NCI-H345 (cell line): ENCODE measurements around the gene GCLM.
"Not testable (repeated sequence)": the region's sequence is repeated elsewhere in the genome, so short reads cannot be mapped to it uniquely, and the experiment has no call there.

Experiments used
- DNase-seq: peaks from one replicate; lab custom pipeline; 2025; lab: John Stamatoyannopoulos, UW

Gene GCLM

GRCh38 chr1:93909146-93910050, at the start of gene GCLM:
Gene GCLM, minus strand, starts transcription at chr1:93909430. Its CDS starts 267 bp downstream, at chr1:93909163.
- DNase-seq = peak; percentile 93

- no peak for DNase-seq
These were observed 49.5 kb upstream of the GCLM start for GRCh38 chr1:93958726-93959100.

- DNase-seq = no peak
These were observed 48.9 kb upstream of the GCLM start for GRCh38 chr1:93958032-93958725.

GRCh38 chr1:93955765-93956164, 46.5 kb upstream of the GCLM start:
- DNase-seq = no peak

- not testable (repeated sequence) for DNase-seq
These were observed 37.9 kb upstream of the GCLM start for GRCh38 chr1:93947002-93947686.

GRCh38 chr1:93938461-93939145, 29.4 kb upstream of the GCLM start:
- DNase-seq = no peak

- no peak for DNase-seq
These were observed 28.8 kb upstream of the GCLM start for GRCh38 chr1:93937997-93938396.

GRCh38 chr1:93925206-93925605, 16.0 kb upstream of the GCLM start:
- no peak for DNase-seq

GRCh38 chr1:93919780-93920179, 10.6 kb upstream of the GCLM start:
- no peak for DNase-seq

- DNase-seq = no peak
These were observed 8.1 kb upstream of the GCLM start for GRCh38 chr1:93917302-93917701.

- DNase-seq = not testable (repeated sequence)
These were observed 1.6 kb upstream of the GCLM start for GRCh38 chr1:93910880-93911279.

- no peak for DNase-seq
These were observed 1.1 kb upstream of the GCLM start for GRCh38 chr1:93910305-93910704.

- peak; percentile 34 for DNase-seq
These were observed 660 bp downstream of the GCLM start for GRCh38 chr1:93908394-93909145.

- DNase-seq = peak; percentile 70
These were observed 1.5 kb downstream of the GCLM start for GRCh38 chr1:93907718-93908117.

GRCh38 chr1:93906480-93906879, 2.8 kb downstream of the GCLM start:
- no peak for DNase-seq

- DNase-seq = no peak
These were observed 3.5 kb downstream of the GCLM start for GRCh38 chr1:93905734-93906133.

- no peak for DNase-seq
These were observed 4.2 kb downstream of the GCLM start for GRCh38 chr1:93905051-93905450.

GRCh38 chr1:93904228-93904627, 5.0 kb downstream of the GCLM start:
- no peak for DNase-seq

GRCh38 chr1:93900723-93901504, 8.3 kb downstream of the GCLM start:
- DNase-seq = no peak

- no peak for DNase-seq
These were observed 9.6 kb downstream of the GCLM start for GRCh38 chr1:93899543-93900207.
